Measurements from ENCODE around the gene CHD1. TPM values are rescaled to one million over a fixed set of nuclear protein-coding genes. Genes with fewer than 3 reads are reported as not detected.

Gene CHD1
- total and polyA plus RNA-seq, 2 donors (not counting 3 experiments of a cell fraction or from before 2014, with no cell fraction given): 16.2 to 48.9 TPM

DNA sequence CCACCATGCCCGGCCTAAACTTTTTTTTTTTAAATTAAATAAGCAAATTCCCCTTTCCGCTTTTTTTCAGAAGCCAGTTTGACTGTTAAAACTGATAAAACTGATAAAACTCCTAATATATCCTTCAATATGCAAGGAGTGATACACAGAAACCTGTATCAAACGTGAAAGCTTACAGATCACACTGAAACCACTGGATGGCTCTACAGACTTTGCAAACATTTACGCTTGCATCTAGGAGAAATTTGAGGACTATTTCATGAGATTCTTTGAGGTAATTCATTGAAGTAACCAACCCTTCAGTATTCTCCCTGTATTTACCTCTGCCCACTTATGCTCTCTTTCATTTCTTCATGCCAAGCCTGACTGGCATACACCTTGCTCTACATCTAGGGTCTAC lies 40.6 kb upstream of the CHD1 start:
- FAIRE-seq (no peak), DNase-seq (ENCODE audit: low read depth, low spot score) (no peak)
- H2AFZ ChIP-seq (ENCODE audit: low read depth, low read length): no peak overlapping the region
- no peaks in the 10 kb centered on the region for H4K20me1 ChIP-seq (replicated peaks; ENCODE audit: control insufficient read depth, extremely low read depth, insufficient read depth, low read length)
- no peak overlapping the region for H3K4me2 ChIP-seq (ENCODE audit: insufficient read depth, low read length)
- ChIA-PET POLR2A (no interaction called here), CTCF (interaction anchor here (1.2 to 1.6 kb wide), 2 partner anchors 8 to 63 kb away, joined by 4 read pairs; no protein-coding TSS in a partner anchor)
- BruUV-seq (replicated peaks): no TSS peak
- no peak overlapping the region for H3K4me3 ChIP-seq (replicated peaks in 1 of 3; ENCODE audit: insufficient read depth in 1 of 3, low read depth in 1 of 3, low read length in 3 of 3)
- no peak overlapping the region for H3K9ac ChIP-seq (replicated peaks; ENCODE audit: extremely low read depth, insufficient read depth, low read length)
- dilution Hi-C loops (cut with MboI; ENCODE audit: extremely low pct_ligation_motif_present, low sequenced_read_pairs): no loop called here
- H3K4me1 ChIP-seq (ENCODE audit: control insufficient read depth, extremely low read depth, insufficient read depth, low read length): no peaks in the 10 kb centered on the region
- no peaks in the 10 kb centered on the region for H3K9me1 ChIP-seq (replicated peaks; ENCODE audit: control insufficient read depth, extremely low read depth, insufficient read depth, low read length)
- no peak overlapping the region for H3K27ac ChIP-seq (ENCODE audit: insufficient read depth, low read depth, low read length)
- no peaks in the 10 kb centered on the region for H3K27me3 ChIP-seq (ENCODE audit: control insufficient read depth in 2 of 2, insufficient read depth in 2 of 2, low read length in 2 of 2)
- H3K79me2 ChIP-seq (ENCODE audit: control insufficient read depth, insufficient read depth, low read length): no peaks in the 10 kb centered on the region
- no peaks in the 10 kb centered on the region for H3K36me3 ChIP-seq (ENCODE audit: control insufficient read depth in 2 of 2, extremely low read depth in 1 of 2, insufficient read depth in 2 of 2, low read length in 2 of 2)
- TF ChIP-seq POLR2AphosphoS5 (IDR thresholded peaks at IDR 0.05; ENCODE audit: insufficient read depth, low read depth, low read length) (no peak), FOS (IDR thresholded peaks at IDR 0.05; ENCODE audit: borderline replicate concordance, insufficient read depth, low read length) (no peak), EZH2 (IDR thresholded peaks at IDR 0.05; ENCODE audit: borderline replicate concordance, low read depth, low read length, severe bottlenecking) (no peak), GATA2 (IDR thresholded peaks at IDR 0.05; ENCODE audit: insufficient read depth, insufficient read length, low read depth, low read length) (no peak), POLR2A (IDR thresholded peaks at IDR 0.05; ENCODE audit: low read depth, low read length) (no peak), JUN (IDR thresholded peaks at IDR 0.05; ENCODE audit: borderline replicate concordance, insufficient read depth, insufficient read length, low read depth) (no peak), MYC (IDR thresholded peaks at IDR 0.05; ENCODE audit: low read depth, low read length) (no peak)
- TF ChIP-seq, protein P1, sequence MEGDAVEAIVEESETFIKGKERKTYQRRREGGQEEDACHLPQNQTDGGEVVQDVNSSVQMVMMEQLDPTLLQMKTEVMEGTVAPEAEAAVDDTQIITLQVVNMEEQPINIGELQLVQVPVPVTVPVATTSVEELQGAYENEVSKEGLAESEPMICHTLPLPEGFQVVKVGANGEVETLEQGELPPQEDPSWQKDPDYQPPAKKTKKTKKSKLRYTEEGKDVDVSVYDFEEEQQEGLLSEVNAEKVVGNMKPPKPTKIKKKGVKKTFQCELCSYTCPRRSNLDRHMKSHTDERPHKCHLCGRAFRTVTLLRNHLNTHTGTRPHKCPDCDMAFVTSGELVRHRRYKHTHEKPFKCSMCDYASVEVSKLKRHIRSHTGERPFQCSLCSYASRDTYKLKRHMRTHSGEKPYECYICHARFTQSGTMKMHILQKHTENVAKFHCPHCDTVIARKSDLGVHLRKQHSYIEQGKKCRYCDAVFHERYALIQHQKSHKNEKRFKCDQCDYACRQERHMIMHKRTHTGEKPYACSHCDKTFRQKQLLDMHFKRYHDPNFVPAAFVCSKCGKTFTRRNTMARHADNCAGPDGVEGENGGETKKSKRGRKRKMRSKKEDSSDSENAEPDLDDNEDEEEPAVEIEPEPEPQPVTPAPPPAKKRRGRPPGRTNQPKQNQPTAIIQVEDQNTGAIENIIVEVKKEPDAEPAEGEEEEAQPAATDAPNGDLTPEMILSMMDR (IDR thresholded peaks at IDR 0.05; ENCODE audit: extremely low read depth in 1 of 2, insufficient read depth in 1 of 2, low read depth in 1 of 2, low read length in 2 of 2): no peak
- TF ChIP-seq, protein P2, sequence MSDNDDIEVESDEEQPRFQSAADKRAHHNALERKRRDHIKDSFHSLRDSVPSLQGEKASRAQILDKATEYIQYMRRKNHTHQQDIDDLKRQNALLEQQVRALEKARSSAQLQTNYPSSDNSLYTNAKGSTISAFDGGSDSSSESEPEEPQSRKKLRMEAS (IDR thresholded peaks at IDR 0.05; ENCODE audit: insufficient read depth, insufficient read length): no peak
- intact Hi-C loops (cut with micrococcal nuclease): no loop called here
- no peaks in the 10 kb centered on the region for H3K9me3 ChIP-seq (replicated peaks; ENCODE audit: control insufficient read depth, insufficient read depth, low read length)

All from endothelial cell of umbilical vein (primary cell).